Measurements from ENCODE around the gene NDOR1.

The NDOR1 gene

DNA sequence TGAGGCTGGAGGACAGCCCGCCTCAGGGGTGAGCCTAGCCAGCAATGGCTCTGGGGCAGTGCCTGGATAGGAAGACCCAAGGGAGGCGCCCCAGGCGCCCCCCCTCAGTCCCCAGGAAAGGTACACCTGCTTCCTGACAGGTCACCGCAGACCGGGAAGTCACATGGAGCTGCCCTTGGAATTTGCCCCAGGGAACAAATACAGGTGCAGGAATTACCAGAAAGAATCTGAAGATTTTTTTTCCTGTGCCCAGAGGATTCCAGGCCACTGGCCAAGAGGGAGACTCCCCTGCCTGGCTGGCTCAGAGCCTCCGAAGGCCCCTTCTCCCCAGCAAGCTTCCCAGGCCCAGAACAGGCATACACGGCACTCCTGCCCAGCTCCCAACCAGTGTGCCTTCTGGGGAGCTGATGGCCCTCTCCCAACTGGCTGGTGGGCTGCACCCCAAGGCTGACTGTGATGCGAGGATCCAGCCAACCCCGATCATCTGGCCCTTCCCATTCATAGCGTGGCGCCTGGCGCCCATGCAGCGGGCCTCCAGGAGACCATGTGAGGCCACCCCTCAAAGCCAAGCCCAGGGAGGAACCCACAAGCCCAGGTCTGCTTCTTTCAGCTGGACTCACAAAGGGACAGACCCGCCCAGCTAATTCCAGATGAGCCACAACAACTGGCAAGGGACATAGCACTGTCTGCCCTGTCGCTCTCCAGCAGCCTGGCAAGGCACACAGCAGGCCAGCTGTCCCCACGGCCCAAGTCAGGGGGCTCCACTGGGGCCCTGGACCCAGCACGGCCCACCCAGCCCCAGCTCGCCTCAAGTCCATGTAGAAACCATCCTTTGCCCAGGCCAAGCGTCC is 7.2 kb upstream of the NDOR1 start:
- in situ Hi-C loops (cut with MboI; ENCODE audit: low sequenced_read_pairs), result no loop called here

DNA sequence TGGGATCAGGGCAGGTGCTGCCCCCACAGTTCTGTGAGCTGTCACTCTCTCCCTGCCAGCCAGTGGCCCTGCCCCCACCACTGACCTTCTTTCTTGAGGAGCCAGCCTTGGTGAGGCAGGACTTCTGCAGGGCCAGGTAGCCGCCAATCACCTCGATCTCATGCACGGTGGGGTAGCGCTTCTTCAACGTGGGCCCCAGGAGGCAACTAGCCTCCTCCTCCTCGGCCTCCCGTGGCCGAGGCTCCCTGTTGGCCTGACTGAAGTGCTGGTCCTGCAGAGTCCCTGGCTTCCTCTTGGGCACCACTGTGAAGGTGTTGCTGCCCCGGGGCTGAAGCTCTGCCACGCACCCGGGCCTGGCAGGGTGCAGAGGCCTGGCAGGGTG is 6.6 kb upstream of the NDOR1 start:
- in situ Hi-C loops (cut with MboI; ENCODE audit: low sequenced_read_pairs), result no loop called here

- in situ Hi-C loops (cut with MboI; ENCODE audit: low sequenced_read_pairs), result no loop called here
These were observed 5.9 kb upstream of the NDOR1 start for GRCh38 chr9:137199411-137200121.

GRCh38 chr9:137200311-137201204 is 4.9 kb upstream of the NDOR1 start, which contains the start of gene TPRN:
TPRN (minus strand) TSS chr9:137200741; CDS start chr9:137200711, 30 bp downstream.
- in situ Hi-C loops (cut with MboI; ENCODE audit: low sequenced_read_pairs), result no loop called here

GRCh38 chr9:137201205-137201868 is 4.2 kb upstream of the NDOR1 start:
- in situ Hi-C loops (cut with MboI; ENCODE audit: low sequenced_read_pairs), result no loop called here

GRCh38 chr9:137202966-137203365 is 2.5 kb upstream of the NDOR1 start:
- in situ Hi-C loops (cut with MboI; ENCODE audit: low sequenced_read_pairs), result no loop called here

DNA sequence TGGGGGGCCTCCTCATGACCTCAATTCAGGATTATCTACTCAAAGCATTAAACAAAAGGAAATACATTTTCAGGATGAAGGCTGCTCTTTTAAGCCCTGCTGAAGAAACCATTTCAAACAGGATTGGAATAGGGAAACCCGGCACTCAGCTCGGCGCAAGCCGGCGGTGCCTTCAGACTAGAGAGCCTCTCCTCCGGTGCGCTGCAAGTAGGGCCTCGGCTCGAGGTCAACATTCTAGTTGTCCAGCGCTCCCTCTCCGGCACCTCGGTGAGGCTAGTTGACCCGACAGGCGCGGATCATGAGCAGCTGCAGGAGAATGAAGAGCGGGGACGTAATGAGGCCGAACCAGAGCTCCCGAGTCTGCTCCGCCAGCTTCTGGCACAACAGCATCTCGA is 772 bp upstream of the NDOR1 start:
- in situ Hi-C loops (cut with MboI; ENCODE audit: low sequenced_read_pairs), result no loop called here

DNA sequence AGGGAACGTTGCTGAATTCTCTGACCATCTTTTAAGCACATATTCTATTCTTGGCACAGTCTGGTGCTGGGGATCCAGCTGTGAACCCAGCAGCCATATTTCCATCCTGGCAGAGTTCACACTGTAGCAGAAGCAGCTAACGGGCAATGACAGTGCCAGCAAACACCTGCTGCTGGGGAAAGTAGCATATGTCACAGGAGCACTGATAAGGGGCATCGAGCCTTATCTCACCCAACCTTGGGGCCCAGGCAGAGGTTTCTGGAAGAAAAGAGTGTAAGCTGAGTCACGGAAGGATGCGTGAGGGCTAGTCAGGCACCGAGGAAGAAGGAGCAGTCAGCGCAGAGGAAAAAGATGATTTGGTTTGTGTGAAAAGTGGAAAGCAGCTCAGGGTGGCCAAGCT is 1.1 kb downstream of the NDOR1 start:
- in situ Hi-C loops (cut with MboI; ENCODE audit: low sequenced_read_pairs), result no loop called here

DNA sequence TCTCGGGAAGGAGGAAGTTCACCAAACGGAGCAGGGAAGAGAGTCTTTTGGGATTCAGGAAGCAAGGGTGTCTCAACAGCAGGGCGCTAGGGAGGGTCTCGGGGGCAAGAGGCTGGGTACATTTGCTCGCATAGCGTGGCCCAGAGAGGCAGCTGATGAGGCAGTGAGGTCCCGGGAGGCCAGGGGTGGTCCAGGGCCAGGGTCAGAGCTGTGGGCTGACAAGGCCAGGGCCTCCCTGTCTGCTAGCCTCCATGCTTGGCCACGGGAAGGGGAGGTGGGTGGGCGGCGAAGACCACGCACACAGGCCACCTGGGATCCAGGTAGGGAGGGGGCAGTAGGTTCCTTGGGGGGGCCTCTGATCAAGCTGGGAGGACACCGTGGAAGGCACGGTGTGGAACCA is 6.0 kb downstream of the NDOR1 start:
- in situ Hi-C loops (cut with MboI; ENCODE audit: low sequenced_read_pairs), result no loop called here

GRCh38 chr9:137212520-137212919 is 7.0 kb downstream of the NDOR1 start:
- in situ Hi-C loops (cut with MboI; ENCODE audit: low sequenced_read_pairs), result no loop called here

DNA sequence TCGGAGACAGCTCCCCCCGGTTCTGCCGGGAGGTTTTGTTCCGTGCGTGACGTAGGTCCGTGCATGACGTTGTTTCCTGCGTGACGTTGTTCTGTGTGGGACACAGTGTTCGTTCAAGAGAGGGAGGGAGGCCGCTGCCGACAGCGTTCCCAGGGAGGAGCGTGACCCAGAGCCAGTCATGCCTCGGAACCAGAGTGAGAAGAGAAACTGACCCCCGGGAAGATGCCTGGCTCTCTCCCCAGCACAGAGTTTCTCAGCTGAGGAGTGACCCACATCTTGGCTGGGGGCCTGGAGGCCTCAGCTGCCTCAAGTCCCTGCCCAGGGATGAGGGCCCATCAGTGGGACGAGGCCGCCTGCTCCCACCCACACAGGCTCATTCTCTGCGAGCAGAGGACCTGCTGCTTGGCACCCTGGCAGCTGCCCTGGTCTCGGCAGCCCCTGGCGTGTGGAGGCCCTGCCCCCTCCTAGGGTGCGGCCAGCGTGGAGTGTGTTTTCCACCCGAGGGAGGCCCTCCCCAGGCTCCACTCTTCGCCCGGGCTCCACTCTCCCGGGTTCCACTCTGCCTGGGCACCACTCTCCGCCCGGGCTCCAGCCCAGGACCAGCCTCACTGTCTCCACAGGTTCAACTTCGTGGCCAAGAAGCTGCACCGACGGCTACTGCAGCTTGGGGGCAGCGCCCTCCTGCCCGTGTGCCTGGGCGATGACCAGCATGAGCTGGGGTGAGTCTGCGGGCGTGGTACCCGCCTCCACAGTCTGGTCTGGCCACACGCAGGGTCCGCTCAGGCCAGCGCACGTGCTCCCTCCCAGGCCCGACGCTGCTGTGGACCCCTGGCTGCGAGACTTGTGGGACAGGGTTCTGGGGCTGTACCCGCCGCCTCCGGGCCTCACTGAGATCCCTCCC is 7.9 kb downstream of the NDOR1 start:
- in situ Hi-C loops (cut with MboI; ENCODE audit: low sequenced_read_pairs), result no loop called here

DNA sequence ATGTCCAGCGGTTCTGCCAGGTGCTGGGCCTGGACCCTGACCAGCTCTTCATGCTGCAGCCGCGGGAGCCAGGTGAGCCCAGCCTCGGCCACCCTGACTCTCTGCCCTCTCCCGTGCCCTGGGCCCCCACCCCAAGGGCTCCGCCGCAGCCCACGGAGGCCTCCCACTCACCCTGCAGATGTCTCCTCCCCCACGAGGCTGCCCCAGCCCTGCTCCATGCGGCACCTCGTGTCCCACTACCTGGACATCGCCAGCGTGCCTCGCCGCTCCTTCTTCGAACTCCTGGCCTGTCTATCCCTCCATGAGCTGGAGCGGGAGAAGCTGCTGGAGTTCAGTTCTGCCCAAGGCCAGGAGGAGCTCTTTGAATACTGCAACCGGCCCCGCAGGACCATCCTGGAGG is 9.1 kb downstream of the NDOR1 start:
- in situ Hi-C loops (cut with MboI; ENCODE audit: low sequenced_read_pairs), result no loop called here

DNA sequence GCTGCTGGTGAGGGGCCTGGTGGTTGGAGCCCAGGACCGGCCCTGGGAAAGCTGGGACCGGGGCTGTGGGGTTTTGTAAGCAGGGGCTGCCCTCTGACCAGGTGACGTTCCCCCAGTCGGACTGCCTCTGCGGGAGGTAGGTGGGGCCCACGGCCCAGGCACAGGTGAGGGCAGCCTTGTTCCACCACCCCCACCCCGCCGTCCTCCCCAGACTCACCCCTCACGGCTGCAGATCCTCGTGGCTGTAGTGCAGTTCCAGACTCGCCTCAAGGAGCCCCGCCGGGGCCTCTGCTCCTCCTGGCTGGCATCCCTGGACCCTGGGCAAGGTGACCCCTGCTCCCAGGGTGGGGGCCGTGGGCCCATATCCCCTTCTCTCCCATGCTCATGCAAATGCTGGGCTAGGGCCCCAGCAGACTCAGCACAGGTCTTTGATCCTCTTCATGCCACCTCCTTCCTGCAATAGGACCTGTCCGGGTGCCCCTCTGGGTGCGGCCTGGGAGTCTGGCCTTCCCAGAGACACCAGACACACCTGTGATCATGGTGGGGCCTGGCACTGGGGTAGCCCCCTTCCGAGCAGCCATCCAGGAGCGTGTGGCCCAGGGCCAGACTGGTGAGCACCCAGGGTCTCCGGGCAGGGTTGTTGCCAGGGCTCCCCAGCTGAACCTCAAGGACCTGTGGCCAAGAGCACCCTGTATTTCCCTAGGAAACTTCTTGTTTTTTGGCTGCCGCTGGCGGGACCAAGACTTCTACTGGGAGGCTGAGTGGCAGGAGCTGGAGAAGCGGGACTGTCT is 9.9 kb downstream of the NDOR1 start:
- in situ Hi-C loops (cut with MboI; ENCODE audit: low sequenced_read_pairs), result no loop called here

DNA sequence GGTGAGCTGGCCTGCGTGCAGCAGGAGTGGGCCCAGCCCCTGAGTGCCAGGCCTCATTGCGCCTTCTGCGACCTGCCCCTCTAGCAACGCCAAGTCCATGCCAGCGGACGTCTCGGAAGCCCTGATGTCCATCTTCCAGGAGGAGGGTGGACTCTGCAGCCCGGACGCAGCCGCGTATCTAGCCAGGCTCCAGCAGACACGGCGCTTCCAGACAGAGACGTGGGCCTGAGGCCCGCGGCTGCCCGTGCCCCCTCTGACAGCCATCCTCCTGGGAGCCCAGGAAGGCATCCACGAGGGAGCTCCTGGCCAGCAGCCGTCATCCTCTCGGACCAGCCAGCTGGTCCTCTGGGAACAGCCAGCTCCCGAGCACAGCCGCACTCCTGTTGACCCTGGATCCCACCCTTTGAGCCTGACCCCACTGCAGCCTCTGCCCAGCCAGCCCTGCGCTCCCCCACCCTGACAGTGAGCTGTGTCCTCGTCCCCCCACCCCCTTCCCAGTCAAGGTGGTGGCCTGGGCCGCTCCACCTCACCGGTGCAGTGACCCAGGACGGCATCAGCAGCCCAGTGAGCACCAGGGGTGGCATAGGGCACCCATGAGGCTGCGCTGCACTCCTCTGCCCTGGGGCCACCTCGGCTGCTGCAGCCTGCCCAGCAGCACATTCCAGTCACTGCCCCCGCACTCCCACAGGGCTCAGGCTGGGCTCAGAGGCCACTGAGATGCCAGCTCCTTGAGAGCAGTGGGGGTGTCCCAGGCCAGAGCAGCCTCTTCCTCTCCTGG is 10.9 kb downstream of the NDOR1 start:
- in situ Hi-C loops (cut with MboI; ENCODE audit: low sequenced_read_pairs), result no loop called here

GRCh38 chr9:137217276-137218211 is 12.0 kb downstream of the NDOR1 start:
- in situ Hi-C loops (cut with MboI; ENCODE audit: low sequenced_read_pairs), result no loop called here

- in situ Hi-C loops (cut with MboI; ENCODE audit: low sequenced_read_pairs), result no loop called here
These were observed 12.8 kb downstream of the NDOR1 start for GRCh38 chr9:137218212-137218753.

GRCh38 chr9:137218754-137219271 is 13.3 kb downstream of the NDOR1 start:
- in situ Hi-C loops (cut with MboI; ENCODE audit: low sequenced_read_pairs), result no loop called here
